HG02943 (cell line): ENCODE data around the gene HTR3D.
"Not testable (repeated sequence)": the region's sequence is repeated elsewhere in the genome, so short reads cannot be mapped to it uniquely, and the experiment has no call there.

Source experiments
- ATAC-seq: cut with Tn5 transposase; IDR thresholded peaks from one replicate; pipeline ENCODE4 v1.9.1; 2021; ENCODE audit warnings: mild to moderate bottlenecking, low read depth, moderate library complexity; ENCODE audit not compliant: unreplicated experiment

The HTR3D gene

DNA sequence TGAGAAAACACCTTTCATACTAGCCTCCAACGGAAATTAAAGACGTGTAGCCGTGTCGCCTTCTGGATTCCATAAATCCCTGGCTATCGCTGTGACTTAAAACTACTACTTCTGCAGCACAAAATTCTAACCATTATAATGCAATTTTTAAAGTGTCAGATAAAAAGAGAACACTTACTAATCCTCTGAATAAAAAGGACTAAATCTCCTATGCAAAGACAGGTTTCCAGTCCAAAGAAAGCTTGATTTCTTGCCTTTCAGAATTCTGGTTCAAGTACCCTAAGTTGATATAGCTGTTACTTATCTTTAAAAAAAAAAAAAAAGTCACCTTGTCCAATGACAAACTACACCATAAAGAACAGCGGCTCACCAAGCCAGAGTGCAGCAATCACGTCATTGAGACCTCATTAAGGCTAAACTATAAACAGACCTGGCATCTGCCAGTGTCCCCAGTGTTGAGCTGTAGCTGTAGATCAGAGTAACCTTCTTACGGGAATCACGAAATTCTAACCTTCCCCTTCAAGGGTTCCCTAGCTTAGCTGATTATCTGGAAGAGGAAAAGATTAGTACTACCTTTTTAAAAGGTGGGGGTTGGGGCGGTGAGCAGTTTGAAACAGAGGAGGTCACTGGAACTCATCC, 16.0 kb upstream of the HTR3D start:
- ATAC-seq, result no peak

DNA sequence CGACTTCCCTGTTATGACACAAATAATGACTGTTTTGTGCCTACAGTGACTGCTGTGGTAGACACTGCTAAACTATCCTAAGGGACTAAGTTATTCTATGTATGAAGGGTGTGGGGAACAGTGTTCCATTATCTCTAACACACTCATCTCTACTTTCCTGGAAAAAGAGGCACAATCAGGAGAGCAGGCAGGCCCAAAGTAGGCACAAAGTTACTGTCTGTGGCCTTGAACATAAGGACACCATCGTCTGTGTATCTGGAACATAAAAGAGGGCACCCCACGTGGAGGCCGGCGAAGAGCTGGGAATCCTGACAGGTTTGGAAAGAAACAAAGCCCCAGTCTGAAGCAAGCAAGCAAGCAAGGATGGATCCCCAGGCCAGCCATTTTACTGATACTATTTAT, 15.4 kb upstream of the HTR3D start:
- no peak for ATAC-seq

DNA sequence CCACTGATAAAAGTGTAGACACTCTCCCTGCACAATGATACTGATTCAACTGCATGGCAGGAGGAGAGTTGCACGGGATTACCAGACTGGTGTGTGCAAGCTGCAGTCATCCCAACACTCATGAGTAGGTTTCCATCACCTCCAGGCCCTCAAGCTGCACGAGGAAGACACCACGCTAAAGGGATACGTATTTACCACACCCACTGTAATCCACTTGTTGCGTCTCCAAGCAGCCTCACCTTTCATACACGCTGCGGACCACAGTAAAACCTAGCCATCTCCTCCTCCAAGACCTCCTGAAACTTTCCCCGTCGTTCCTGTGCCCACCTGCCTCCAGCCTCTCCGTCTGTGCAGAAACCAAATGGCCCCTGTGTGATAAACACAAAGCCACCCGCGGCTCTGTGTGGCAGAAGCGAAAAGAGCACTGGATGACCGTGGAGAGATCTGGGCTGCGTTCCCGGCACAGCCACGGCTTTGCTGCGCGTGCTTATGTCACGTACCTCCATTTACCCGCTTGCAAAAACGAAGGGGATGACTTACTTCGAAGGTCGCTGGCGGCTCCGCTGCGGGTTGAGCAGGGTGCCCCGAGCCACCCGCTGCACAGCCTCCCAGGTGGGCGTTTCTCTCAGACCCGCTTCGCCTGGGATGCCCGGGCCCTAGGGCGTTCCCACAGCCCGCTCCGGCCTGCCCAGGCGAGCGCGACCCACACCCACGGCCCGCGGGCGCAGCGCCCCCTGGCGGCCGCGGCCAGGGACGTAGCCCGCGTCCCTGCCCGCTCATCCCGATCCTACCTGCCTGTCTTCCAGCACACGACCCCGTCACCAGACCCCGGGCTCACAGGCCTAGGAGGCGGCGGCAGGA, 14.5 kb upstream of the HTR3D start:
- ATAC-seq, result peak; percentile 64

DNA sequence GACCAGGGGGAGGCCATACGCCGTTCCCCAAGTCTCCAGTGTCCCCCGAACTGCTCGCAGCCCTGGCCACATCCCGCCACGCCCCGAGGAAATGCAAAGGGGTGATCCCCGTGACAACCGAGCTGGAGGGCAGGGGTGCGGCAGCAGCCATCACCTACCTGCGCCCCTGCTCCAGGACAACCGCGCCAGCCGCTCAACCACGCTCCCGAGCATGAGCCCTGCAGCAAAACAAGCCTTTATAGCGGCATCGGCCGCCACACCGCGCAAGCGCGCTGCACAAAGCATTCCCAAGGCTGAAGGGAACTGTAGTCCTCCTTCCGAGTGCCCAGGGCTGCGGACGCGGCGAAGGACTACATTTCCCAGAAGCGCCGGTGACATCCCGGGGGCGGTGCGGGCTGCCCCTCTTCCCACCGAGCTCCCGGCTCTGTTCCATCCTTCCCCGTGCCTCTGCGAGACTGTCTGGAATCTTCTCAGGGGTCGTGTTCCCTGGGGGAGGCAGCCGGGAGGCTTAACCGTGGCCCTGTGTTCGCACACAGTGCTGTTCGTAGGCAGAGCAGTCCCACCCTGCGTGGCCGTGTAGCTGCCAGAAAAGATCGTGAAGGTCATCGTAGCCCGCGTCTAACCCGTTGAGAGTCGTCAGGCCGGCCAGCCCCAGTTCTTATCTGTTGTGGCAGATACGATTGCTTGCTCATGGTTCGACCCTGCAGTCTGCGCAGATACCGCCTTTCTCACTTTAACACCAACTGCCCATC, 13.7 kb upstream of the HTR3D start, which contains the start of gene ABCC5:
Gene ABCC5 (minus strand): TSS at position 213 of the 752 bp plus-strand sequence. CDS start 3,492 bp downstream, outside the sequence.
- ATAC-seq, result peak; percentile 93

DNA sequence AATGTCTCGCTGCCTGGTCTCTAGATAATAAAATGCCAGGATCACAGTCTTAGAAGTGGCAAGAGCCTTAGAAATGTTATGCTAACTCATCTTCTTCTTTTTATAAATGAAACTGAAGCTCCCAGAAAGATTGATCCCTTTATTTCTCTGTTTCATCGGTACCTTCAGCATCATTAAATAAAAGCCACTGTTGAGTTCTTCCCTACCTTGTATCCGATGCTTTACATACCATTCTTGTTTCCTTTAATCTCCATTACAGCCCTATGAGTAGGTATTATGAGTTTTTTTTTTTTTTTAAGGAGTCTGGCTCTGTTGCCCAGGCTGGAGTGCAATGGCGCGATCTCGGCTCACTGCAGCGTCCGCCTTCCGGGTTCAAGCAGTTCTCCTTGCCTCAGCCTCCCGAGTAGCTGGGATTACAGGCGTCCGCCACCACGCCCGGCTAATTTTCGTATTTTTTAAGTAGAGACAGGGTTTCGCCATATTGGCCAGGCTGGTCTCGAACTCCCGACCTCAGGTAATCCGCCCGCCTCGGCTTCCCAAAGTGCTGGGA, 13.0 kb upstream of the HTR3D start:
- no peak for ATAC-seq

DNA sequence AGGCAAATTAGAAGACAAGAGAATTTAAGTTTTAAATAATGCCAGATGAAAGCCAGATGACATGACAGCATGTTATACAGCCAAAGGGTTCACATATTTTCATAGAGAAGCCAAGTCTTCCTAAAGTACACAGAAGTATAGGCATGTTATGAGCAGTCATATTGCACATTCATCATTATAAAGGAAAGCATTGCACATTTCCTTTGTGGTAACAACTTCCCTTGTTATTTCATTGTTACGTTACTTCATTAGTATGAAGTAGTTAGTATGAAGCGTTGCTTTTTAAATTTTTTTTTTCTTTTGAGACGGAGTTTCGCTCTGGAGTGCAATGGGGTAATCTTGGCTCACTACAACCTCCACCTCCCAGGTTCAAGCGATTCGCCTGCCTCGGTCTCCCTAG, 9.2 kb upstream of the HTR3D start:
- ATAC-seq, result no peak

DNA sequence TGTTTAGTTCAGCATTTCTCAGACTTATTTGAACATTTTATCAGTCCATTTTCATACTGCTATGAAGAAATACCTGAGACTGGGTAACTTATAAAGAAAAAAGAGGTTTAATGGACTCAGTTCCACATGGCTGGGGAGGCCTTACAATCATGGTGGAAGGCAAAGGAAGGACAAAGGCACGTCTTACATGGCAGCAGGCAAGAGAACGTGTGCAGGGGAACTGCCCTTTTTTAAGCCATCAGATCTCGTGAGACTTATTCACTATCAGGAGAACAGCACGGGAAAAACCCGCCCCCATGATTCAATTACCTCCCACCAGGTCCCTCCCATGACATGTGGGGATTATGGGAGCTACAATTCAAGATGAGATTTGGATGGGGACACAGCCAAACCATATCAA, 6.3 kb upstream of the HTR3D start:
- not testable (repeated sequence) for ATAC-seq

DNA sequence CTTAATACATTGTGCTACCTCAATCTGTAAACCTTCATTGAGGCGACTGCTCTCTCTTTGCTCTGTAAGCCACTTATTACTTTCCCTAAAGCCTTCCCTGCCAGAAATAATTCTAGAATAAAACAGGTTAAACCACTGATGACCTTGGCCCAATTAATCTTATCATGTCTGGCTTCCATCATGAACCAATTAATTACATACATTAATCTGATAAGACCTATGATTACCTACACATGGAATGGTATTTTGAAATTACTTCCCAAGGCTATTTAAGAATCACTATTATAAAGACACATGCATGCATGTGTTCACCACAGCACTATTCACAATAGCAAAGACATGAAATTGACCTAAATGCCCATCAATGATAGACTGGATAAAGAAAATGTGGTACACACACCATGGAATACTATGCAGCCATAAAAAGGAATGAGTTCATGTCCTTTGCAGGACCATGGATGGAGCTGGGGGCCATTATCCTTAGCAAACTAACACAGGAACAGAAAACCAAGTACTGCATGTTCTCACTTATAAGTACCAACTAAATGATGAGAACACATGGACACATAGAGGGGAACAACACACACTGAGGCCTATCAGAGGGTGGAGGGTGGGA, 3.2 kb upstream of the HTR3D start:
- not testable (repeated sequence) for ATAC-seq

DNA sequence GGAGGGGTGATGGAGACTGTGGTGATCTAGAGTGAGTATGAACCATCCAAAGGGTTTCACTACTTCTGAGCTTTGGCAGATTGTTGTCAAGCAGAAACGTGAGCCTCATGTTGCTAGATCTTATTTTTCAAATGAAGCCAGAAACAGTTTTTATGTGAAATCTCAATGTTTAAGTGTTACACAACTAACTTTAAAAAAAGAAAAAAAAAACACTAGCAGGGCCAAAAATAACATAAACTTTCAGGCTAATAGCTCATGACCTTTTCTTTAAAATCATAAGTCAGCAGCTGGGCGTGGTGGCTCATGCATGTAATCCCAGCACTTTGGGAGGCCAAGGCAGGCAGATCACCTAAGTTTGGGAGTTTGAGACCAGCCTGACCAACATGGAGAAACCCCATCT, 2.1 kb upstream of the HTR3D start:
- ATAC-seq, result no peak

DNA sequence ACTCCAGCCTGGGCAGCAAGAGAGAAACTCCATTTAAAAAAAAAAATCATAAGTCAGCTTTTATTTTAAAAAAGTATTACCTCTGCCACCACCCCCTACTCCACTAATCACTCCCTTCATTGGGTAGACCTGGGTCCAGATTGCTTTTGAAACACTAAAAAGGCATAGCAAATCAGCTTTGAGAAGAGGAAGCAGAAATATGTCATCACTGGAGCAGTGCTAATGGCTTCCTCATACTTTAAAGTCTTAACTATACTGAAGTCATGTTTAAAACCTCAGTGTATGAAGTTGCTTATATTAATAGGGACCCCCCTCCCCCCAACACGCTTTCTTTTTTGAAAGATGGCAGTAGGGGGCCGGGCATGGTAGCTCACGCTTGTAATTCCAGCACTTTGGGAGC, 1.0 kb upstream of the HTR3D start:
- no peak for ATAC-seq

DNA sequence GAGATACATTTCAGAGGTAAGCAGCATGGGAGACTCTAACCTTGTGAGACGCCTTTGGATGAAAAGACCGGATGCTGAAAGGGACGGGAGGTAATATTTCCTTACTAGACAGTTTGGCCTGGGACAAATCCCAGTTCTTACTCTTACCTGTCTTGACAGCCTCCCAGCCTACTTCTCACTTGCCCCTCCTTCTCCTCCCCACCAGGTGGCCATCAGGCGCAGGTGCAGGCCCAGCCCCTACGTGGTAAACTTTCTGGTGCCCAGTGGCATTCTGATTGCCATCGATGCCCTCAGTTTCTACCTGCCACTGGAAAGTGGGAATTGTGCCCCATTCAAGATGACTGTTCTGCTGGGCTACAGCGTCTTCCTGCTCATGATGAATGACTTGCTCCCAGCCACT, 6.3 kb downstream of the HTR3D start:
- no peak for ATAC-seq

DNA sequence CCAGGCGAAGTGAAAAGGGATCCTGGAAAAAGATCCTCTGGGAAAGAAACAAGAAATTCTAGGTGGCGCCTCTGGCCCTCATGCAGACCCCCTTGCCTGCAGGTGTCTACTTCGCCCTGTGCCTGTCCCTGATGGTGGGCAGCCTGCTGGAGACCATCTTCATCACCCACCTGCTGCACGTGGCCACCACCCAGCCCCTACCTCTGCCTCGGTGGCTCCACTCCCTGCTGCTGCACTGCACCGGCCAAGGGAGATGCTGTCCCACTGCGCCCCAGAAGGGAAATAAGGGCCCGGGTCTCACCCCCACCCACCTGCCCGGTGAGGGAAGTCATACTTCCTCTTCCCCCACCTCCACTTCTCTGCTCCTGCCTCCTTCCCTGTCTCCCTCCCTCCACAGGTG, 6.8 kb downstream of the HTR3D start:
- not testable (repeated sequence) for ATAC-seq

DNA sequence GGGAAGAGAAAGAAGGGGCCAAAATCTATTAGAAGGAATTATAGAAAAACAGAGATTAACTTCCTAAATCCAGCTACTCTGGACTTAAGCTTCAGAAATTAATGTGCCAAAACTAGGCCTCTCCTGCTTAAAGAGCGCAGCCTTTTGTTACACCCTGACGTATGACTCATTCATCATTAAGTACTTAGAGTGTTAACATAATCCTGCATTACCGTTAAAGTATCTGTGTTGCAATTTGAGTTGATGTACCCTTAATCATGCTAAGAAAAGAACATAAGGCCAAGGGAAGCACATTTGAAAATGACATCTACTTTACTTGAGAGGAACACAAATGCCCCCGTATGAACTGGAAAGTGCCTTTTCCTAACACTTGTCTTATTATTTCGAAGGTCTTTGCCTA, 7.9 kb downstream of the HTR3D start:
- no peak for ATAC-seq

DNA sequence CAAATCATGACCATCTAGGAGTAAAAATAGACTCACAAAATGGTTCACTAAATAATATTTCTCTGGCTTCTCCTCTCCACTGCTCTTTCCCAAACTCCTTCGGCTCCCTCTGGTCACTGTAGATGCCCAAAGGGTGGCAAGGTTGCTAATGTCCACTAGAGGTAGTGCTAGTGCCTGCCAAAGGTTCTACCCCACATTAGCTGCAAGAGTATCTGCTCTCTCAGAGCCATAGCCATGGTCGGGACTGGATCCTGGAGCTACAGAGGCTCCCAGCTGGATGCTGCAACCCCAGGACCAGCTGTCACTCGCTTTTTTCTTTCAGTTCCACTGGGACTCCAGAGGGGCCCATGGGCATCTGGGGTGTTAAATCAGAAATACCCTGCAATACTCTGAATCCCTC, 8.5 kb downstream of the HTR3D start:
- no peak for ATAC-seq

DNA sequence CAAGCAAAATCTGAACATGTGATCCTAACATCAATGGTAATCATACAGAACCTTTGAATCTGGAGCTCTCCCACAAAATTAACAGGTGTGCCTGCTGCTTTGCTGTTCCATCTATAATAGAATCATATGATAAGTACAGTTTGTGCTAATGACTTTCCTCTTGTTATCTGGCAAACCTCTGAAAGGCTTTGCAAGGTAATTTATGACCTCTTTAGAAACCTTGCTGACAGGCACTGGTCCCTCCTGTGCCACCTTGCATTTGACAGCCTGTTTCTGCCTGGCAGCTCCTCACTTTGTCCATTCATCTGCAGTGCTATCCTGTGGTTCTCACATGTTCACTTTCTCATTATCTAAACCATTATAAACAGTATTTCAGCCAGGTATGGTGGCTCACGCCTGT, 11.1 kb downstream of the HTR3D start:
- ATAC-seq, result no peak

DNA sequence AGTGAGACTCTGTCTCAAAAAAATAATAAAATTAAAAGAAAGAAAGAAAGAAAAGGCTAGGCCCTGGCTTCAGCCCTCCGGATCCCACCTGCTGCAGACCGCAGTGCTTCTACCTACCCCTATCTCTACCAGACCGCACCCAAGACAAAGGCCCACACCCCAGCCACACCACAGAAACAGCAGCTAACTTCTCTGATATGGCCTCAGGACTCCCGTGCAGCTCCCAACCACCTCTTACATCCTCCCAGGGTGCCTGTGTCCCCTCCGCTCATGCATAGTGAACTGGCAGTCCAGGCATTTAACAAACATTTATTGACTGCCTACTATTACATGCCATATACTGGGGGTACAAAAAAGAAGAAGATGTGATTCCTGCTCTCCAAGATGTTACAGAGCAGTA, 14.5 kb downstream of the HTR3D start:
- no peak for ATAC-seq

DNA sequence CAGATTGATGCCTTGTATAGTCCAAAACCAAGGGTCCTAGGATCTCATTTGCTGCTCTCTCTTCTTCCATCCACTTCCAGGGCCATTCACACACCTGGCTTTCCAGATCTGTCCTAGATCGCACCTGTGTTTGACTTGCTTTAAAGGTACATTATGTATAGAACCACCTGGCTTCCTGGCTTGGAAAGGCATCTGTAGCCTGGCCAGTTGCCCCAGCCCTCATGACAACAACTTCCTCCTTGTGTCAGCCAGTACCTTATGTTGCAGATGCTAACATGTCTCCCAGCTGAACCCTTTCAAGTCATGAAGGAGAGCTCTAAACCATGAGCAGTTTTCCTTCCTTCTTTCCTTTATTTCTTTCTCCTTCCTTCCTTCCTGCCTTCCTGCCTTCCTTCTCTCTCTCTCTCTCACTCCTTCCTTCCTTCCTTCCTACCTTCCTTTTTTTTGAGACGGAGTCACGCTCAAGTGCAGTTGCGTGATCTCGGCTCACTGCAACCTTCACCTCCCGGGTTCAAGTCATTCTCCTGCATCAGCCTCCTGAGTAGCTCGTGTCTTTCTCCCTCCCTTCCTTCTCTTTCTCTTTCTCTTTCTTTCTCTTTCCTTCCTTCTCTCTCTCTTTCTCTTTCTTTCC, 18.8 kb downstream of the HTR3D start:
- ATAC-seq, result no peak

DNA sequence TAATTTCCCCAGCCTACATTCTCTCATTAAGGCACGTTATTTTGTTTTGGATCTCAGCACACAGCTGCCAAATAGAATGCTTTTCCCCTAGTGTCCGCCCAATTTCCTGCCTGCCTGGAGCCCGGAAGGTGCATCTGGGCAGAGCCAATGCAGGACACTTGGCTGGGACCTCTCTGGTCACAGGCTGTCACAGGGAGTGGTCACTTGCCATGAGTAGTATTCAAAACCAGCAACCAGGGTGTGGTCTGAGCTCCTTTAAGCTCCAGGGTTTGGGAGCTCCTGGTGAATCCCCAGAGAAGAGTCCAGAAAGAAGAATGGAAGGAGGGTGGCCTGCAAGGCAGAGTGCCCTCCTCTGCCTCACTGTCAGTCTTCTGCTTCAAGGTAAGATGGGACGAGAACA, 21.2 kb downstream of the HTR3D start, which contains the start of gene HTR3C:
Gene HTR3C (plus strand): TSS at position 281 of the 400 bp plus-strand sequence. CDS start 34 bp downstream, at position 315.
- ATAC-seq, result no peak

DNA sequence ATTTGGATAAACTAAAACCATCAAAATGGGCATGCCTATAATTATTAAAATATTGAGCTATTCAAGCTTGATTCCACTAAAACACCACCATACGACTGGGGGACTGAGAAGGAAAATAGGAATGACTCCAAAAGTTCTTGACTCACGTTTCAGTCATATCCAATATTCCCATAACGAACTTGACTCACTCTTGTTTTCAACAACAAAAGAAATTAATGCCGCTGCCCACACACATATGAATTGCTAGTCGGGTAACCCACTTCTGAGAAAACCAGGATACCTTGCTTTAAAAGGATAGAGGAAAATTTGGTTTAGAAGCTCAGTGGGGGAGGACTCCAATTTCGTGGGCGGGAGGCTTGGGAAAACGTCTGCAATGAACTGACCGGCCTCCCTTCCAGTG, 26.5 kb downstream of the HTR3D start:
- no peak for ATAC-seq

DNA sequence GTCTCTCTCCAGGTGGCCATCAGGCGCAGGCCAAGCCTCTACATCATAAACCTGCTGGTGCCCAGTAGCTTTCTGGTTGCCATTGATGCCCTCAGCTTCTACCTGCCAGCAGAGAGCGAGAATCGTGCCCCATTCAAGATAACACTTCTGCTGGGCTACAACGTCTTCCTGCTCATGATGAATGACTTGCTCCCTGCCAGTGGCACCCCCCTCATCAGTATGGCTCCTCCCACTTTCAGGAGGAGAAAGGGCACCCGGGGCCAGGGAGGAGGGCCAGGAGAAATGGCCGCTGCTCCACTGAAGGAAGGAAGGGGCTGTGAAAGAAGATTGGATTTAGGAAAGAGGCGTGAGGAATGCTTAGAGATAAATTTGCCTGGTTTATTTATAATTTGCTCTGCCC, 27.9 kb downstream of the HTR3D start:
- no peak for ATAC-seq
